Measurements from ENCODE around the gene AMBRA1.

The AMBRA1 gene

GRCh38 chr11:46455834-46456233, 138.0 kb downstream of the AMBRA1 start:
- DNase-seq (ENCODE audit: low read depth in 1 of 2, low spot score in 1 of 2): no peak
- no peak for TF ChIP-seq SPI1 (IDR thresholded peaks at IDR 0.05; ENCODE audit: borderline replicate concordance, low read depth)
- no peak for TF ChIP-seq GABPA (IDR thresholded peaks at IDR 0.05; ENCODE audit: low read depth)
- TF ChIP-seq, protein P1, sequence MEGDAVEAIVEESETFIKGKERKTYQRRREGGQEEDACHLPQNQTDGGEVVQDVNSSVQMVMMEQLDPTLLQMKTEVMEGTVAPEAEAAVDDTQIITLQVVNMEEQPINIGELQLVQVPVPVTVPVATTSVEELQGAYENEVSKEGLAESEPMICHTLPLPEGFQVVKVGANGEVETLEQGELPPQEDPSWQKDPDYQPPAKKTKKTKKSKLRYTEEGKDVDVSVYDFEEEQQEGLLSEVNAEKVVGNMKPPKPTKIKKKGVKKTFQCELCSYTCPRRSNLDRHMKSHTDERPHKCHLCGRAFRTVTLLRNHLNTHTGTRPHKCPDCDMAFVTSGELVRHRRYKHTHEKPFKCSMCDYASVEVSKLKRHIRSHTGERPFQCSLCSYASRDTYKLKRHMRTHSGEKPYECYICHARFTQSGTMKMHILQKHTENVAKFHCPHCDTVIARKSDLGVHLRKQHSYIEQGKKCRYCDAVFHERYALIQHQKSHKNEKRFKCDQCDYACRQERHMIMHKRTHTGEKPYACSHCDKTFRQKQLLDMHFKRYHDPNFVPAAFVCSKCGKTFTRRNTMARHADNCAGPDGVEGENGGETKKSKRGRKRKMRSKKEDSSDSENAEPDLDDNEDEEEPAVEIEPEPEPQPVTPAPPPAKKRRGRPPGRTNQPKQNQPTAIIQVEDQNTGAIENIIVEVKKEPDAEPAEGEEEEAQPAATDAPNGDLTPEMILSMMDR (IDR thresholded peaks at IDR 0.05; ENCODE audit: insufficient read depth, low read length): no peak
- TF ChIP-seq, protein P2, sequence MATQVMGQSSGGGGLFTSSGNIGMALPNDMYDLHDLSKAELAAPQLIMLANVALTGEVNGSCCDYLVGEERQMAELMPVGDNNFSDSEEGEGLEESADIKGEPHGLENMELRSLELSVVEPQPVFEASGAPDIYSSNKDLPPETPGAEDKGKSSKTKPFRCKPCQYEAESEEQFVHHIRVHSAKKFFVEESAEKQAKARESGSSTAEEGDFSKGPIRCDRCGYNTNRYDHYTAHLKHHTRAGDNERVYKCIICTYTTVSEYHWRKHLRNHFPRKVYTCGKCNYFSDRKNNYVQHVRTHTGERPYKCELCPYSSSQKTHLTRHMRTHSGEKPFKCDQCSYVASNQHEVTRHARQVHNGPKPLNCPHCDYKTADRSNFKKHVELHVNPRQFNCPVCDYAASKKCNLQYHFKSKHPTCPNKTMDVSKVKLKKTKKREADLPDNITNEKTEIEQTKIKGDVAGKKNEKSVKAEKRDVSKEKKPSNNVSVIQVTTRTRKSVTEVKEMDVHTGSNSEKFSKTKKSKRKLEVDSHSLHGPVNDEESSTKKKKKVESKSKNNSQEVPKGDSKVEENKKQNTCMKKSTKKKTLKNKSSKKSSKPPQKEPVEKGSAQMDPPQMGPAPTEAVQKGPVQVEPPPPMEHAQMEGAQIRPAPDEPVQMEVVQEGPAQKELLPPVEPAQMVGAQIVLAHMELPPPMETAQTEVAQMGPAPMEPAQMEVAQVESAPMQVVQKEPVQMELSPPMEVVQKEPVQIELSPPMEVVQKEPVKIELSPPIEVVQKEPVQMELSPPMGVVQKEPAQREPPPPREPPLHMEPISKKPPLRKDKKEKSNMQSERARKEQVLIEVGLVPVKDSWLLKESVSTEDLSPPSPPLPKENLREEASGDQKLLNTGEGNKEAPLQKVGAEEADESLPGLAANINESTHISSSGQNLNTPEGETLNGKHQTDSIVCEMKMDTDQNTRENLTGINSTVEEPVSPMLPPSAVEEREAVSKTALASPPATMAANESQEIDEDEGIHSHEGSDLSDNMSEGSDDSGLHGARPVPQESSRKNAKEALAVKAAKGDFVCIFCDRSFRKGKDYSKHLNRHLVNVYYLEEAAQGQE (IDR thresholded peaks at IDR 0.05; ENCODE audit: insufficient replicate concordance, low read depth): no peak
- TF ChIP-seq POLR2AphosphoS5 (IDR thresholded peaks at IDR 0.05; ENCODE audit: low read depth): no peak

DNA sequence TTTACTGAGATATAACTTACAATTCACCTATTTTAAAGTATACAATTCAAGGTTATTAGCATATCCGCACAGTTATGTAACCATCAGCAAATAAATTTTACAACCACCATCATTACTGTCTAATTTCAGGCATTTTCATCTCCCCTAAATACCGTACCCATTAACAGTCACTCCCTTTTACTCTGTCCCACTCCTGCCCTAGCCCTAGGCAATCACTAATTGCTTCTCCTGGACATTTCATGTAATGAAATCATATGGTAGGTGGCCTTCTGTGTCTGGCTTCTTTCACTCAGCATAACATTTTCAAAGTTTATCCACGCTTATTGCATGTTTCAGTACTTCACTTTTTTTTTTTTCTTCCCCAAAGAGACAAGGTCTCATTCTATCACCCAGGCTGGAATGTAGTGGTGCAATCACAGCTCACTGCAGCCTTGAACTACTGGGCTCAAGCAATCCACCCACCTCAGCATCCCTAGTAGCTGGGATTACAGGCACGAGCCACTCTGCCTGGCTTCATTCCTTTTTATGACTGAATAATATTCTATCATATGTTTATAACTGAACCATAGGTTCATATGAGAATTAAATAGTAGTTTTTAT, 140.8 kb downstream of the AMBRA1 start:
- Histone ChIP-seq H3K27ac (replicated peaks) (no peak overlapping the region), H3K4me3 (replicated peaks; ENCODE audit: insufficient read depth, low read length) (no peak overlapping the region), H3K27me3 (ENCODE audit: insufficient read depth, poor library complexity, severe bottlenecking) (no peaks in the 10 kb centered on the region)
- DNase-seq (ENCODE audit: low read depth in 1 of 2, low spot score in 1 of 2): no peak
- TF ChIP-seq, protein P2 (IDR thresholded peaks at IDR 0.05; ENCODE audit: insufficient replicate concordance, low read depth): no peak
- TF ChIP-seq, protein P1 (IDR thresholded peaks at IDR 0.05; ENCODE audit: insufficient read depth, low read length): no peak

More at GRCh38 chr11:46455834-46456233, 138.0 kb downstream of the AMBRA1 start:
- H3K4me3 ChIP-seq (replicated peaks; ENCODE audit: insufficient read depth, low read length): no peak overlapping the region
- H3K27me3 ChIP-seq (ENCODE audit: insufficient read depth, poor library complexity, severe bottlenecking): no peaks in the 10 kb centered on the region
- no peak overlapping the region for H3K27ac ChIP-seq (replicated peaks)

DNA sequence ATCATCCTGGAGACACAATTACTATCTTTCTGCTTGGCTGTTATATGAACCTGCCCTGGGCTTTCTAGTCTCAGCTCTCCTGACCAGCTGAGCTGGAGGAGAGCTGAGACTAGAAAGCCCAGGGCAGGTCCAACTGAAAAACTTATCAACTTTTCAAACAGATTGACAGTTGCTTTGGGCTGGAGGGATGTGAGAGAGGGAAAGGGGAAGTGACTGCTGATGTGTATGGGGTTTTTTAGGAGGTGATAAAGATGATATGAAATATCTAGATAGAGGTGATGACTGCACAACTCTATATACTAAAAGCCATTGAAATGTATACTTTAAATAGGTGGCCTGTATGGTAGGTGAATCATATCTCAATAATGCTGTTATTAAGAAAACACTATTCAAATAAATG, 142.1 kb downstream of the AMBRA1 start:
- no peaks in the 10 kb centered on the region for H3K27me3 ChIP-seq (ENCODE audit: insufficient read depth, poor library complexity, severe bottlenecking)
- no peak overlapping the region for H3K4me3 ChIP-seq (replicated peaks; ENCODE audit: insufficient read depth, low read length)
- TF ChIP-seq, protein P2 (IDR thresholded peaks at IDR 0.05; ENCODE audit: insufficient replicate concordance, low read depth): no peak
- TF ChIP-seq SPI1 (IDR thresholded peaks at IDR 0.05; ENCODE audit: borderline replicate concordance, low read depth) (peak; percentile 72), POLR2AphosphoS5 (IDR thresholded peaks at IDR 0.05; ENCODE audit: low read depth) (no peak)
- H3K27ac ChIP-seq (replicated peaks): no peak overlapping the region
- DNase-seq (ENCODE audit: low read depth in 1 of 2, low spot score in 1 of 2): no peak
